ENCODE measurements around the gene NFASC.

Gene NFASC

DNA sequence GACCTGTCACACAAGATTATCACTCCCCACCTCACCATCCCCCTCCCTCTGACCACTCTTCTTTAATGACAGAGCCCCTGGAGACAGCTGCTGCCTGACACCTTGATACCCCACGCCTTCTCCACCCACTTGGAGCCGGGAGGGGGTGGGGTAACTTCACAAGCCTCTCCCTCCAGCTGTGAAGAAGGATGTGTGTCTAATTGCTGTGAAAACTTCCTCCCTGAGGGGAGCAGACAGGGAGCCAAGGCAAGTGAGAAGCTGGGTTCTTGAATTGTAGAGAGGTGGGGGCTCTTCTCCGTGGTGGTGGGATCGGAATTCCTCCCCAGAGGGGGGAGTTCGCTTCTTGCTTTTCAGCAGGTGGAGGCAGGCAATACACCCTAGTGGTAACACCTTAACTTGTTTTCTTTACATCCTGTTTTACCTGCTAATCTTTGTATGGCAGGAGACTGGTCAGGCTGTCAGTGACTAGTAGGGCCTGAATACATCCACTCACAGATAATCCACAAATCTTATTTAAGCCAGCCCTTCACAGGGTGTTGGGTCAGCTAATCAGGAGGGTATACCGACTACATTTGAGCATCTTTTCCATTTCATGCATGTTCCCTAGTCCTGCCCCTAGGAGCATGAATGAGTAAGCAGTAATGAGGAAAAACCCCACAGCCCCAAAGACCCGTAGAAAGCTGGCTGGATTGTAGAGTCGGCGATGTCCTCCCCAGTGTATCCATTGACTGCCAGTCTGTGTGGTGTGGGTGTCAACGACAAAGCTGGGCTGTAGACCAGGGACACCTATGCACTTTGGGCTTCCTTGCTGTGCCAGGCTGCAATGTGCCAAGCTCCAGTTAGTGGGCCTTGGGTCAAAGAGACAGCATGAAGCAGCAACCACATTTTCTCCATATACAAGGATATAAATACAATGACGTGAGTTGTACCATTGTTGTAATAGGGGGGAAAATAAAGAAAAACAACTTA lies 57.3 kb downstream of the NFASC start:
- FAIRE-seq (no peak), DNase-seq (ENCODE audit: low spot score) (no peak)

DNA sequence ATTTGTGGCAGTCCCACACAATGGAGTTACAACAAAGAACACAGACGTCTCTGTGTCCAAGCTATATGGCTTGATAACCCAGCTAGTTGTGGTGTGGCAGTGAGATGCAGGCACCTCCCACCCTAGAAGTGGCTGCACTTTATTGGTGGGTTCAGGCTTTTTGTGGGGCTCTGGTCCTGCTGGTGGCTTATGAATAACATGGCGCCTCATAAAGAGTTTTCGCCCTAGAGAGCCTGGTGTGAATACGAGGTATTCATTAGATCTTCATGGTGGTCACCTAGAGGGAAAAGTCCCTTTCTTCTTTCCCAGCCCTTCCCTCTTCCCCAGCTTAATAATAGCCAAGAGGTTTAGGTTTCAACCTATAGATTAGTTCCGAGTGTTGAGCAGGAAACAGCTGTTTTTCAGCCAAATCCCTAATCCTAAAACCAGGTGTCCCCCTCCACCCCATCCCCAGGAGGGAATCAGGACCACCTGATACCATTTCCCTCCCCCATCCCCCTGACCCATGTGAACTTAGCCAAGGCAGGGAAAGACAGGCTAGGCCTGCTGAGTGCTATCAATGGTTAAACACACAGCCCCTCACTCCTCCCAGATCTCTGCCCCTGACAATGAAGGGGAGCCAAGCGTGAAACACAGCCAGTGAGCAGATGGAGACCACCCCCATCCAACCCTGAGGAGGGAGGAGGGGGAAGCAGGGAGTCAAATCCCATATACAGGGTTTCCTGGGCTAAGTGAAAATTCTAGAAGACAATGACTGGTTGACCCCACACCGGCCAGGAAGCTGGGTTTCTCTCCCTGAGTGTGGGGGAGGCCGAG lies 58.2 kb downstream of the NFASC start:
- DNase-seq (ENCODE audit: low spot score) (no peak), FAIRE-seq (no peak)

DNA sequence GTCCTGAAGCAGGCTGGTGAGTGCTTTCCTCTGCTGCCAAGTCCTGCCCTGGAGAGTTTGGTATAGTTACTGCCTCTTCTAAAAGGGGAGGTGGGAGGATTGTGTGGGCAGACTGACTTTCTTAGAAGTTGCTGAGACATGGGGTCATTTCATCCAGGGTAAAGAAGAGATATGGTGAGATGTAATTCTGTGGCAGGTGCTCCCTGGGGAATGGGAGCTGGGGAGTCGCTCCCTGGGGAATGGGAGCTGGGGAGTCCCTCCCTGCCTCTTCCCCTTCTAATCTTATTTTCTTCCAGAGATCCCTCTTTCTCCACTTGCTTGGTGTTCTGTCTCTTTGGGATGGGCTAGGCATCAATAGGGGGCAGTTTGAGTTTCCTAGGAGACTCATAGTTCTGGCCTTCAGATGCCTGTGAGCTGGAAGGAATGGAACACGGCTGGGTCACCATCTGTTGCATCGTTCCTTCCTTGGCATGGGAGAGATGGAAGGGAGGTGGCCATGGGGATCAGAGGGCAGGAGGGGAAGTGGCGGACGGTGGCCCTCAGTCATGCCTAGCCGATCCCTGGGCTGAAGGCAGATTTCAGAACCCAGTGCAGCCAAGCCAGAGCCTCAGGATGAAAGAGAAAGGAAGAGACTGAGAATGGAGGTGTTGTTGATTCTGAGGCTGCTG lies 59.0 kb downstream of the NFASC start:
- DNase-seq (ENCODE audit: low spot score) (no peak), FAIRE-seq (no peak)

DNA sequence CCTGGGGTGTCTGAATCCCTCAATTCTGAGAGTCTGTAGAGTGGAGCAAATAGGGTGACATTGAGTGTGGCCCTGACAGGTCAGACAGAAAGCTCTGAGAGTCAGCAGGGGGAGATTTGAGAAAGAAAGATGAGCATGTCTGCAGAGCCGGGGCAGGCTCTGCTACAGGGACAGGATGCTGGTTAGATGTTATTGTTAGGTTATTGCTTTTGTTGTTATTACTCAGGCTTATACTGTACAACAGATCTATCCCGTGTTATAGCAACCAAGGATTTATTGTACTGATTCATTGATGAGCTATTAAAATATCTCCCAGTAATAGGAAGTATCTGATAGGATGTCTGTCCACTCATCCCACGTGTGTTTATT lies 59.5 kb downstream of the NFASC start:
- FAIRE-seq: no peak
- no peak for DNase-seq (ENCODE audit: low spot score)

DNA sequence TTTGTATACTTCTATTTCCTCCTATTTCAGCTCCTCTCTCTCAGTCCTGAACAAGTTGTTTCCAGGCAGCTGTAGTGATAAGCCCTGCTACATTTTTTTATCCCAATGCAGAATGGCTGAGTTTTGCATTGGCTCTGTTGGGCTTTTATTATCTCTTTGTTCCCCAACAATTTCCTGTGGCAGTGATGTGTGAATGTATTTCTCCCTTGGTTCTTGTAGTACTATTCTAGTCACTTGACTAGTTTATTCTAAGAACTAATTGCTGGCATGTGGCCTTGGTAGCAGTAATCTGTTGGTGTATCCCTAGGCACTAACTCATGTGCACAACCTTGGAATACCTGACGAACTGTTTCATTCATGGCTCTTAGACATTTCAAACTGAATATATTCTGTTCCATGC lies 60.7 kb downstream of the NFASC start:
- FAIRE-seq (no peak), DNase-seq (ENCODE audit: low spot score) (no peak)

DNA sequence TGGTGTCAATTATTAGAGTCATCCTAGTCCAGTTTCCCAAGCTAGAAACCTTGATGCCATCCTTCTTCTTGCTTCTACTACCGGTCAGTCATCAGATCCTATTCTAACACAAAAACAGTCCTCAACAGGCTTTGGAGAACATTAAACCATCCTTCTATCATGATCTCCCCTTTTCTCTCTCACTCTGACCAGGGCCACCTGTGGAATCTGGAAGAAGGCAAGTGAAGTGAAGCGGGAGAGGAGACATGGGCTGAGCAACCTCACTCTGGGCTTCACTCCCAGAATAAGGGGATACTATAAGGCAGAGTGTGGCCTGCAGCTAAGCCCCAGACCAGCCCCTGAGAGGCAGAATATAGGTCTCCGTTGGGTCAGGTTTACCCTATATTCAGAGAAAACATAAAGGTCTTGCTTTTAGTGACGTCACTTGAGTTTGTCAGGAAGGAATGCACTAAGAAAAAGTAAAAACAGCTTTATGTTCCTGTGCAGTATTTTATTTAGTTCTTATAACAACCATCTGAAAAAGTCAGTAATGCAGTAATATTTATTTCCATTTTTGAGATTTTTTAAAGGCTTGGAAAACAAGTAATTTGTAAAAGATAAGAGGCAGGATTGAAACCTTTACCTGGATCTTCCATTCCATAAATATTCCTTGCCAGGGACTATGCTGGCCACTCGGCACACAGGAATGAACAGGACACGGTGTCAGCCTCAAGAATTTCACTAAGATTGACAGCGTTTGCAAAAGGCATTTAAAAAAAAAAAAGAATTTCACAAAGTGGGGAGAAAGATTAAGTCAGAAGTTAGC lies 61.3 kb downstream of the NFASC start:
- FAIRE-seq (no peak), DNase-seq (ENCODE audit: low spot score) (no peak)

DNA sequence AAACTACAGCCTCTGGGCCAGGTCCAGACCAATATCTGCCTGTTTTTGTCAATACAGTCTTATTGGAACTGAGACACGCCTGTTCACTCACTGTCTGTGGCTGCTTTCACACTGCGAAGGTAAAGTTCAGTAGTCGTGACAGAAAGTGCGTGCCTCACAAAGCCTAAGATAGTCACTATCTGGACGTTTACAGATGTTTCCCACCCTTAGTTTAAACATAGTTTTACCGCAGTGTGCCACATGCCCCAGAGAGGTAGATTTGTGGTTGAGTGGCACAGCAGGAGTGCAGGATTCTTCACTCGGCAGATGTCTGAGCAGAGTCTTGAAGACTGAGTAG lies 61.9 kb downstream of the NFASC start:
- no peak for DNase-seq (ENCODE audit: low spot score)
- no peak for FAIRE-seq

DNA sequence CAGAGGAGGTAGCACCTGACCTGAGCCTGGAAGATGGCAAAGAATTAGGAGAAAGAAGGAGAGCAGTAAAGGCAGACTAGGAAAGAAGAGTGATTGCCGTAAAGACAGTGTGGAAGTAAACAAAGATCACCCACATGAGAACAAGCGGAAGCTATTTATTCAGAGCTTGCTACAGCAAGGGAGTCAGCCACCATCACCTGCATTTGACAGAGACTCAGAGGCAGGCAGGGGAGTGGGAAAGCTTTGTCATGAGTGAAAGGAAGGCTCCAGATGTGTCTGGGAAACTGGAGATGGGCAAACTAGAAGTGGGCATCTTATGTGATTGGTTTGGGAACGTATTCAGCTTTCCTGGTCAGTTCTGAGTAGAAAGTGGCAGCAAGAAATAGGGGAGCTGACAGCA lies 64.5 kb downstream of the NFASC start:
- DNase-seq (ENCODE audit: low spot score) (no peak), FAIRE-seq (no peak)

DNA sequence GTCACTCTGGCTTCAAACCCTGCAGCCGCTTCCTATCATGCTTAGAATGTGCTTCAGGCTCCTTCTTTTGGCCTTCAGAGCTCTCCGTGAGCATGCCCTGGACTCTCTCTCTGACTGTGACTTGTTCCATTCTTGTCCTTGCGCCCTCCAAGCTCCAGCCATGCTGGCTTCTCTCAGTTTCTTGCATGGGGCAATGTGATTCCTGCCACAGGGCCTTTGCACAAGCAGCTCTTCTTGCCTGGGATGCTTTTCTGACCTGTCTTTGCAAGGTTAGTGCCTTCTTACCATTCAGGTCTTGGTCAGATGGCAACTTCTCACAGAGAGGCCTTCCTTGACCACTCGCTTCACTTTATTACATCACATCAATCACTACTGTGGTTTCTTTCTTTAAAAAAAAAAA lies 66.1 kb downstream of the NFASC start:
- no peak for DNase-seq (ENCODE audit: low spot score)
- no peak for FAIRE-seq

DNA sequence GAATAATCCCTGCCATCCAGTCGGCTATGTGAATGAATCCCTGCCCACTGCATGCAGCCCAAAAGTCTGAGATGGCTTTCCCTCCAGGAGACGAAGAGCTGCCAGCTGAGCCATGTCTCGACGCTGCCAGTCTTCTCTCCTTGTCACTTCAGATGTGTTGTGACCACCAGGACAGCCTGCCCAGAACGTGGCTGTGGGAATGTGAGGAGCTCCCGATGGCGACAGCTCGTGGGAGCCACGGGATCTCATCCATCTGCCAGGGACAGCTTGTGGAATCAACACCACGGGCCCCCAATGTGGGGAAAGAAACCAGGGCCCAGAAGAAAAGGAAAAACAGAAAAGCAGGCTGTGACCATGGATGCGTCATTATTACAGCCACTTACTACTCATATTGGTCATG lies 67.2 kb downstream of the NFASC start:
- FAIRE-seq (no peak), DNase-seq (ENCODE audit: low spot score) (no peak)

DNA sequence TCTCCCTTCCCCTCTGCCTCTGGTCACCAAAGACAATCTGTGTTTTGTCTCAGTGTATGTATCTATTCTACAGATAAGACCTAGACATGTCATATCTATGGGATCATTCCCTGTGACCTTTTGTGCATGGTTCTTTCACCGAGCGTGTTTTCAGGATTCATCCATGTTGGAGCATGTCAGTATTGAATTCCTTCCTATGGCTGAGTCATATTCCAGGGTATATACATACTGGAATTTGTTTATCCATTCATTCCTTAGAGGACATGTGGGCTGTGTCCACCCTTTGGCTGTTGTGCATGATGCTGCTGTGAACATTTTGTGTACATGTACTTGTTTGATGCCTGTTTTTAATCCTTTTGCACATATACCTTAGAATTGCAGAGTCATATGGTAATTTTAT lies 69.9 kb downstream of the NFASC start:
- FAIRE-seq (no peak), DNase-seq (ENCODE audit: low spot score) (no peak)

DNA sequence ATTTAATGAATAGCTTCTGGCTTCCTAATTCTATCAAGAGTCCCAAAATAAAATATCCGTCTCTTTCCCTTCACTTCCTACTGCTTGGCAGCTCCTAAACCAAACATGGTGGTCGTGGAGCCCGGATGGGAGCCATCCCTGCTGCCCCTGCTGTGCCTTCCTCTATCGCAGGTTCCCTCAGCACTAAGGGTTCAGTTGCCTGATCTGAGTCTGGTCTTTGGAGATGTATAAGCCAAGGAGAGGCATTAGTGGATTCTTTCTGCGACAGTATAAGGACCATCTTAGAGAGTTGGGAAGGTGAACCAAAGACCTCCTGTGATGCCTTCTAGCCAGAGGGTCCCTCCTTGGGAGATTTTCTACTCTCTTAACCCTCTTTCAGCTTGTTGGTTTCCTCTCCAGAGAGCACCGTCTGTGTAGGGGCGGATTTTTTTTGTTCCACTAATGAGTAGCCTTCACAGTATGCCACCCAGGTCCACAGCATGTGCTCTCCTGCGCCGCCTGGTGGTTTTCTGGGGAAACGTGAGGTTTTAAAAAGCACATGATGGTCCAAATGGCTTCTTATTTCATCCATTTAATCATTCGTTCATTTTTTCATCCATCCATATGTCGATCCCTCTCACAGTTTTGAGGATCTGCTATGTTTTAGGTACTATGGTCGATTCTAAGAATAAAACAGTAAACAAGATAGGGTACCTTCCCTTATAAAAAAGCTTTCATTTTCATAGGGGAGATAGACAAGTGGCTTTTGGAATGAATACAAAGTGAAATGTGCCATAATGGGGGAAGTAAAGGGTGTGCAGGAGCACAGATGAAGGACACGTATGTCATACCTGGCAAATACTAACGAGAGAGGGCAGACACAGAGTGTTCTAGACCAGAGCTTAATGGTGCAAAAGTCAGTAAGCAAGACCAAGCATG lies 71.0 kb downstream of the NFASC start:
- FAIRE-seq (no peak), DNase-seq (ENCODE audit: low spot score) (peak; percentile 72)

DNA sequence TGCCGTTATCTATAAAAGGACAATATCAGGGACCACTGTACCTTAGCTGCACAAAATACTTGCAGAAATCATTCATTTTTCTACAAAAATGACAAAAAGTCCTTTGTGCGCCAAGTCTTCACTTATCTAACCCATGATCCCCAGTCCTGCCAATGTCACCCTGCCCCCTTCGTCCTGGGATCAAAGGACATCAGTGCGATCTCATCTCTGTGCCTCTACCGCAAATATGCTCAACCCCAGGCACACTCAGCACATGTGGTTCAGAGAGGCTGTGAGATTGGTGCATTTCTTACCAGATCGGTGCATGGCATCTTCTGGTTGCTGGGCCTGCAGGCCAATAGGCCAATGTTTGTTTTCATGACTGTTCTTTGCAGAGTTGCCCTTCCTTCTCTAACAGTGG lies 72.8 kb downstream of the NFASC start:
- FAIRE-seq: no peak
- DNase-seq (ENCODE audit: low spot score): no peak

DNA sequence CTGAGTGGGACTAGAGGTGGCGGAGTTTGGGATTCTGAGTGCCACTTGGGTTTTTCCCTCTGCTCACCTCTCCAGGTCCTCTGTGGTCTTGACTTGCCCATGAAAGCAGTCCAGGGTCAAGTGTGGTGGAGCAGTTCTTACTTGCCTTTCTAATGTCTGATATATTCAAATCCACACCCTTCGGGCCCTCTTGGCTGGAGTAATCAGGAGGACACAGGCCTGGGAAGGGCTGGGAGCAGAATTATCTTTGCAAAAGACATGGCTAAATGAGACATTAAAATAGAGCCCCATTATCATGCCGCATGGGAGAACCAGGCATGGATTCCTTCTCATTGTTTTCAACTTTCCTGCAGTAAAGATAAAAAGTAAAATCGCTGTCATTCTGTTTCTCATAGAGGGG lies 74.0 kb downstream of the NFASC start:
- DNase-seq (ENCODE audit: low spot score) (no peak), FAIRE-seq (no peak)

DNA sequence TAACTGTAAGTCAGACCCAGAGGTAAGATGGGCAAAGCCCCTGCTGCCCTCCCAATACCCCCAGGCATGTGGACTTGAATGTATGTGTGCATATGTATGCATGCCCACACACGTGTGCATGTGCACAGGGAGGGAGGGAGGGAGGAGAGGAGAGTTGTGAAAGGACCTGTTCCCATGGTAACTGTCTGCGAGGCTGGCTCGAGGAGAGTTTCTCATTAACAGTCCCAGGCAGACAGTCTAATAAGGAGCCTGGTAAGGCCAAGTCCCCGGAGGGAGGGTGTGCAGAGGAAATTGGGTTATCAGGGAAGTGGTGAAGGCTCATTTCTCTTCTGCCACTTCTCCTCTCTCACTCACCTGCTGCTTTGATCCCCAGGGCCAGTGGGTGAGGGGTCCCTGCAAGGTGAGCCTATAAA lies 74.9 kb downstream of the NFASC start:
- DNase-seq (ENCODE audit: low spot score) (no peak), FAIRE-seq (no peak)

DNA sequence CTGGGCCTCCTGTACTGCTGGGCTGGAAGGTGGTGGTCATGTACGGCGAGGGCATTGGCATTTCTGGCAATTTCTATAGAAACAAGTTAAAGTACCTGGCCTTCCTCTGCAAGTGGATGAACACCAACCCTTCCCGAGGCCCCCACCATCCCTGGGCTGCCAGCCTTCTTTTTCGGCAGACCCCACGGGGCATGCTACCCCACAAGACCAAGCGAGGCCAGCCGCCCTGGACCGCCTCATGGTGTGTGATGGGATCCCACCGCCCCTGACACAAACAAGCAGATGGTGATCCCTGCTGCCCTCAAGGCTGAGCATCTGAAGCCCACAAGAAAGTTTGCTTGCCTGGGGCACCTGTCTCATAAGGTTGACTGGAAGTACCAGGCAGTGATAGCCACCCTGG lies 76.0 kb downstream of the NFASC start:
- DNase-seq (ENCODE audit: low spot score): no peak
- FAIRE-seq: no peak

DNA sequence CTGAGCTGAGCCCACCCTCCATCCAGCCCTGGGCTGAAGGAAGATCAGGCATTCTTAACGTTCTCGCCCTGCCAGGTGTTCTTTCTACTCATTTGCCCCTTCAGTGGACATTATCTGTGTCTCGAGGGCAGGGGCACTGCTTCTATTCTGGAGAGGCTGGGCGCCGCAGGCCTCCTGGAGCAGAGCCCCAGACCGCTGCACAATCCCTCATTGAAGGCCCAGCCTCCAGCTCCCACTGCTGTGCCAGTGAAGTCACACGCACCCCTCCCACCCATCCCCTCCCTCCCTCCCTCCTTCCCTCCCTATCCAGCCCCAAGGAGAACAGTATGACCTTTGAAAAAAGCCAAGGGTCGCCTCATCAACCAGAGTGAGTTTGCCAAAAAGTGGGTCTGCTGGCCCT lies 76.7 kb downstream of the NFASC start:
- DNase-seq (ENCODE audit: low spot score) (no peak), FAIRE-seq (no peak)

DNA sequence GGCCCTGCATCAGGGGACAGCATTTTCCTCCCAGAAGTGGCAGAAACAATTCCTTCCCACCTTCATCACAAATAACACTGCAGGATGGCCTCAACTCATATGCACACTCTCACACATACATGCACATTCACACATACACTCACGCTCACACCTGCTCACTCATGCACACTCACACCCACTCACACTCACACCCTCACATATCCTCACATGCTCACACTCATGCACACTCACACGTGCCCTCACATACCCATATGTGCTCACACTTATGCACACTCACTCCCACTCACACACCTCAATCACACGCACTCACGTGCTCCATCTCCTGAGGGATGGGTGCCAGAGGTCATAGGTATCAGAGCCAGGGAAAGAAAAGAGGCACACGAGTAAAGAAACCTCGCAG lies 77.1 kb downstream of the NFASC start:
- no peak for DNase-seq (ENCODE audit: low spot score)
- peak; percentile 85 for FAIRE-seq

DNA sequence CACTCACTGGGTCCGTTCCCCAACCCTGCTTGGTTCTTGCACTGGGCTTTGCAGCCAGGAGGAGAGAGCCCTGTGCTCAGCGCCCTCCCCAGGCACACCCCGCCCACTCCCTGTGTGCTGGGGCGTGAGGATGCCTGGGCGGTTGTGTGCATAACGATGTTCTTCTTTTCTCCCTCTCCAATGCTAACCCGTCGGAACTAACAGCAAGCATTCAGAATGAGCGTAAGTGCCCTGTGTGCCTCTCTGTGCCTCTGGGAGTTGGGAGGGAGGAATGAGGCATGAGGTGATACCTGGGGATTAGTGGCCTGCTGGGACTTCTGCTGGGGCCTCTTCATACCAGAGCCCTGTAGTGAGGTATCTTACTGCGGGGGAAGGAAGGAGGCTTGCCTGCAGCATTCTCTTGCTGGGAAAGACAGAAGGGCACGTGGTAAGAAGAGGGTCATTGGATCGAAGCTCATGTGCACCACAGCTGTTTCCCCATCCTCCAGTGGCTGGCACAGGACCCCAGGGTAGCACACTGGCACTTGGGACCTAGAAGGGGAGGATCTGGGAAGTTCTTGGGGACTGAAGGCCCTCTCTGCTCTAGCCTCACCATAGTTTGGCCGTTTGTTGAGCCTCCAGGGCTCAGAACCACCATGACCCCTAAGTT lies 79.8 kb downstream of the NFASC start:
- FAIRE-seq (no peak), DNase-seq (ENCODE audit: low spot score) (no peak)

Data from urothelium cell line (cell line).